ENCODE measurements around the gene SEC14L6. TPM values are rescaled to one million over a fixed set of nuclear protein-coding genes. Genes with fewer than 3 reads are reported as not detected.

Gene SEC14L6
- total RNA-seq, 3 donors from 2014 or later (not counting 1 experiment from before 2014, with no cell fraction given) = 0.18 to 0.23 TPM; not detected in 1

- Histone ChIP-seq H3K9me3 (ENCODE audit: control insufficient read depth, insufficient read depth, low read length) (no peaks in the 10 kb centered on the region), H3K27ac (ENCODE audit: low read length) (peak overlapping the region; percentile 79), H3K27me3 (ENCODE audit: control insufficient read depth, insufficient read depth, low read length) (no peaks in the 10 kb centered on the region), H3K4me1 (ENCODE audit: control insufficient read depth, insufficient read depth, low read length) (peaks cover 11% of the 10 kb centered on the region), H3K36me3 (ENCODE audit: control insufficient read depth, insufficient read depth, low read length) (peaks cover 29% of the 10 kb centered on the region), H3K4me3 (ENCODE audit: low read length) (peak overlapping the region; percentile 59)
- no peak overlapping the region for H3K4me3 Mint-ChIP-seq
- intact Hi-C loops (cut with micrococcal nuclease) = no loop called here
- no peaks in the 10 kb centered on the region for H3K27me3 Mint-ChIP-seq (ENCODE audit: low read depth in 2 of 2)
- no peaks in the 10 kb centered on the region for H3K4me1 Mint-ChIP-seq
- no peak for TF ChIP-seq CTCF (IDR thresholded peaks at IDR 0.05)
- no peaks in the 10 kb centered on the region for H3K36me3 Mint-ChIP-seq
- no peak for DNase-seq
- H3K9me3 Mint-ChIP-seq = no peaks in the 10 kb centered on the region
- ATAC-seq = no peak
- H3K27ac Mint-ChIP-seq = no peak overlapping the region
- 10% methylated on average over 14 of the region's 14 CpGs for WGBS (ENCODE audit: insufficient coverage)
Observed at GRCh38 chr22:30591191-30591587, 44.6 kb upstream of the SEC14L6 start.

GRCh38 chr22:30586414-30586813 lies 39.9 kb upstream of the SEC14L6 start:
- H3K4me1 Mint-ChIP-seq = no peaks in the 10 kb centered on the region
- no peaks in the 10 kb centered on the region for H3K36me3 Mint-ChIP-seq
- no peak overlapping the region for H3K4me3 ChIP-seq (ENCODE audit: low read length)
- no peaks in the 10 kb centered on the region for H3K9me3 Mint-ChIP-seq
- H3K4me1 ChIP-seq (ENCODE audit: control insufficient read depth, insufficient read depth, low read length) = peaks cover 6% of the 10 kb centered on the region
- ATAC-seq (no peak), DNase-seq (no peak)
- no peak for TF ChIP-seq CTCF (IDR thresholded peaks at IDR 0.05)
- H3K27me3 ChIP-seq (ENCODE audit: control insufficient read depth, insufficient read depth, low read length) = no peaks in the 10 kb centered on the region
- H3K4me3 Mint-ChIP-seq = no peak overlapping the region
- no peaks in the 10 kb centered on the region for H3K27me3 Mint-ChIP-seq (ENCODE audit: low read depth in 2 of 2)
- H3K36me3 ChIP-seq (ENCODE audit: control insufficient read depth, insufficient read depth, low read length) = peaks cover 72% of the 10 kb centered on the region
- 95% methylated on average over 8 of the region's 8 CpGs for WGBS (ENCODE audit: insufficient coverage)
- no peak overlapping the region for H3K27ac ChIP-seq (ENCODE audit: low read length)
- intact Hi-C loops (cut with micrococcal nuclease) = no loop called here
- H3K9me3 ChIP-seq (ENCODE audit: control insufficient read depth, insufficient read depth, low read length) = no peaks in the 10 kb centered on the region
- H3K27ac Mint-ChIP-seq = no peak overlapping the region

- intact Hi-C loops (cut with micrococcal nuclease) = no loop called here
- Histone ChIP-seq H3K4me3 (ENCODE audit: low read length) (no peak overlapping the region), H3K36me3 (ENCODE audit: control insufficient read depth, insufficient read depth, low read length) (peaks cover 92% of the 10 kb centered on the region), H3K9me3 (ENCODE audit: control insufficient read depth, insufficient read depth, low read length) (no peaks in the 10 kb centered on the region), H3K4me1 (ENCODE audit: control insufficient read depth, insufficient read depth, low read length) (no peaks in the 10 kb centered on the region), H3K27me3 (ENCODE audit: control insufficient read depth, insufficient read depth, low read length) (no peaks in the 10 kb centered on the region), H3K27ac (ENCODE audit: low read length) (no peak overlapping the region)
- TF ChIP-seq CTCF (IDR thresholded peaks at IDR 0.05) = no peak
- Mint-ChIP-seq H3K36me3 (no peaks in the 10 kb centered on the region), H3K27me3 (ENCODE audit: low read depth in 2 of 2) (no peaks in the 10 kb centered on the region), H3K27ac (no peak overlapping the region), H3K9me3 (no peaks in the 10 kb centered on the region), H3K4me3 (no peak overlapping the region), H3K4me1 (no peaks in the 10 kb centered on the region)
- DNase-seq = no peak
- 97% methylated on average over 15 of the region's 15 CpGs for WGBS (ENCODE audit: insufficient coverage)
- no peak for ATAC-seq
Observed at GRCh38 chr22:30584441-30584840, 37.9 kb upstream of the SEC14L6 start.

- no peaks in the 10 kb centered on the region for H3K9me3 Mint-ChIP-seq
- H3K4me1 Mint-ChIP-seq = no peaks in the 10 kb centered on the region
- 96% methylated on average over 12 of the region's 13 CpGs for WGBS (ENCODE audit: insufficient coverage)
- H3K36me3 Mint-ChIP-seq = no peaks in the 10 kb centered on the region
- H3K27me3 Mint-ChIP-seq (ENCODE audit: low read depth in 2 of 2) = no peaks in the 10 kb centered on the region
- H3K9me3 ChIP-seq (ENCODE audit: control insufficient read depth, insufficient read depth, low read length) = no peaks in the 10 kb centered on the region
- H3K27me3 ChIP-seq (ENCODE audit: control insufficient read depth, insufficient read depth, low read length) = no peaks in the 10 kb centered on the region
- H3K27ac ChIP-seq (ENCODE audit: low read length) = no peak overlapping the region
- H3K4me1 ChIP-seq (ENCODE audit: control insufficient read depth, insufficient read depth, low read length) = no peaks in the 10 kb centered on the region
- H3K4me3 ChIP-seq (ENCODE audit: low read length) = no peak overlapping the region
- H3K36me3 ChIP-seq (ENCODE audit: control insufficient read depth, insufficient read depth, low read length) = peaks cover 91% of the 10 kb centered on the region
- DNase-seq = no peak
- ATAC-seq = no peak
- no peak for TF ChIP-seq CTCF (IDR thresholded peaks at IDR 0.05)
- intact Hi-C loops (cut with micrococcal nuclease) = no loop called here
- H3K27ac Mint-ChIP-seq = no peak overlapping the region
- no peak overlapping the region for H3K4me3 Mint-ChIP-seq
Observed at GRCh38 chr22:30582788-30583545, 36.4 kb upstream of the SEC14L6 start.

All from natural killer cell (primary cell).